PC-9 (cell line): ENCODE data around the gene CACNG5. TPM values are rescaled to one million over a fixed set of nuclear protein-coding genes. Genes with fewer than 3 reads are reported as not detected.

Source experiments
- BruUV-seq: library from RNA; stranded (reverse); fragments of 400-500 nt; replicated peaks from 2 replicates; lab custom pipeline; 2021; lab: Mats Ljungman, UMichigan
- CTCF ChIA-PET: fragments of 300-600 bp; sonication (Branson Sonifier 250); formaldehyde crosslinking; loops from one replicate; lab custom pipeline; 2022; ENCODE audit warnings: antibody characterized with exemption; lab: Charles Lee
- POLR2A ChIA-PET: fragments of 300-600 bp; sonication (Branson Sonifier 250); formaldehyde crosslinking; loops from one replicate; lab custom pipeline; 2022; ENCODE audit warnings: antibody characterized with exemption; ENCODE audit not compliant: unreplicated experiment; lab: Charles Lee
- DNase-seq, 2 experiments: peaks; one replicate each; pipeline versions ENCODE4 v3.0.0 to v3.0.0-alpha.2; 2015 to 2022; ENCODE audit warnings: mixed read lengths in 1 of 2
- H2AFZ ChIP-seq: fragments of 200-600 bp; sonication (generic); 2 replicates; pipeline ENCODE4 v1.8.1; 2017; ENCODE audit warnings: antibody characterized with exemption
- H3F3A ChIP-seq: fragments of 200-600 bp; sonication (generic); 2 replicates; pipeline ENCODE4 v1.8.1; 2017; ENCODE audit warnings: antibody characterized with exemption, mild to moderate bottlenecking, low read depth; ENCODE audit not compliant: insufficient read depth
- H3K27ac ChIP-seq: fragments of 200-600 bp; sonication (generic); 2 replicates; pipeline ENCODE4 v1.6.1; 2016; ENCODE audit warnings: mixed run types
- H3K27me3 ChIP-seq: fragments of 200-600 bp; sonication (generic); 2 replicates; pipeline ENCODE4 v1.6.1; 2016; ENCODE audit warnings: low read depth, mixed run types; ENCODE audit not compliant: insufficient read depth
- H3K36me3 ChIP-seq: fragments of 200-600 bp; sonication (generic); 2 replicates; pipeline ENCODE4 v1.6.1; 2016; ENCODE audit warnings: low read depth, mixed run types
- H3K4me1 ChIP-seq: fragments of 200-600 bp; sonication (generic); replicated peaks from 2 replicates; pipeline ENCODE4 v1.6.1; 2016; ENCODE audit warnings: mixed run types; ENCODE audit not compliant: insufficient read depth
- H3K4me2 ChIP-seq: fragments of 200-600 bp; sonication (generic); 2 replicates; pipeline ENCODE4 v1.6.1; 2017; ENCODE audit warnings: mixed run types
- H3K4me3 ChIP-seq: fragments of 200-600 bp; sonication (generic); 2 replicates; pipeline ENCODE4 v1.6.1; 2016; ENCODE audit warnings: mixed run types
- H3K79me2 ChIP-seq: fragments of 200-600 bp; sonication (generic); 2 replicates; pipeline ENCODE4 v1.6.1; 2017; ENCODE audit warnings: low read depth, mixed run types
- H3K9me2 ChIP-seq: fragments of 200-600 bp; sonication (generic); 2 replicates; pipeline ENCODE4 v1.8.1; 2017; ENCODE audit warnings: mild to moderate bottlenecking; ENCODE audit not compliant: insufficient read depth
- H3K9me3 ChIP-seq: fragments of 200-600 bp; sonication (generic); 2 replicates; pipeline ENCODE4 v1.8.1; 2016; ENCODE audit warnings: low read depth; ENCODE audit not compliant: insufficient read depth
- H4K20me1 ChIP-seq: fragments of 200-600 bp; sonication (generic); 2 replicates; pipeline ENCODE4 v1.8.1; 2017; ENCODE audit not compliant: insufficient read depth
- EZH2 ChIP-seq: fragments of 200-600 bp; sonication (generic); IDR thresholded peaks from 2 replicates; pipeline ENCODE4 v1.8.0; 2017; ENCODE audit warnings: antibody characterized with exemption, low read depth
- intact Hi-C: fragments of 100-400 bp; cut with micrococcal nuclease; formaldehyde crosslinking; loops from one replicate; pipeline ENCODE4 v1.10.0; 2022; ENCODE audit not compliant: unreplicated experiment
- total RNA-seq: library from RNA; stranded (reverse); gene quantifications from 2 replicates; pipeline ENCODE4 v1.2.3, GENCODE V29; 2021
- TF ChIP-seq, protein P1 (sequence below): fragments of 200-600 bp; sonication (generic); conservative IDR thresholded peaks from 2 replicates; pipeline ENCODE4 v1.6.1; 2017; ENCODE audit warnings: mixed run types, antibody characterized with exemption, mild to moderate bottlenecking, moderate library complexity

The CACNG5 gene
- total RNA-seq, 1 experiment from 2014 or later = not detected

GRCh38 chr17:66799849-66800537 lies 34.9 kb upstream of the CACNG5 start:
- H3F3A ChIP-seq = no peaks in the 10 kb centered on the region
- TF ChIP-seq EZH2 = no peak
- TF ChIP-seq, protein P1, sequence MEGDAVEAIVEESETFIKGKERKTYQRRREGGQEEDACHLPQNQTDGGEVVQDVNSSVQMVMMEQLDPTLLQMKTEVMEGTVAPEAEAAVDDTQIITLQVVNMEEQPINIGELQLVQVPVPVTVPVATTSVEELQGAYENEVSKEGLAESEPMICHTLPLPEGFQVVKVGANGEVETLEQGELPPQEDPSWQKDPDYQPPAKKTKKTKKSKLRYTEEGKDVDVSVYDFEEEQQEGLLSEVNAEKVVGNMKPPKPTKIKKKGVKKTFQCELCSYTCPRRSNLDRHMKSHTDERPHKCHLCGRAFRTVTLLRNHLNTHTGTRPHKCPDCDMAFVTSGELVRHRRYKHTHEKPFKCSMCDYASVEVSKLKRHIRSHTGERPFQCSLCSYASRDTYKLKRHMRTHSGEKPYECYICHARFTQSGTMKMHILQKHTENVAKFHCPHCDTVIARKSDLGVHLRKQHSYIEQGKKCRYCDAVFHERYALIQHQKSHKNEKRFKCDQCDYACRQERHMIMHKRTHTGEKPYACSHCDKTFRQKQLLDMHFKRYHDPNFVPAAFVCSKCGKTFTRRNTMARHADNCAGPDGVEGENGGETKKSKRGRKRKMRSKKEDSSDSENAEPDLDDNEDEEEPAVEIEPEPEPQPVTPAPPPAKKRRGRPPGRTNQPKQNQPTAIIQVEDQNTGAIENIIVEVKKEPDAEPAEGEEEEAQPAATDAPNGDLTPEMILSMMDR = no peak
- H3K9me3 ChIP-seq = no peaks in the 10 kb centered on the region
- H3K79me2 ChIP-seq = no peaks in the 10 kb centered on the region
- intact Hi-C loops = no loop called here
- no peaks in the 10 kb centered on the region for H4K20me1 ChIP-seq
- no peaks in the 10 kb centered on the region for H3K27me3 ChIP-seq
- H3K4me1 ChIP-seq = no peaks in the 10 kb centered on the region
- CTCF ChIA-PET = no interaction called here
- POLR2A ChIA-PET = no interaction called here
- no peak overlapping the region for H3K4me2 ChIP-seq
- no peak for DNase-seq
- no peak overlapping the region for H3K27ac ChIP-seq
- no TSS peak for BruUV-seq
- H3K36me3 ChIP-seq = no peaks in the 10 kb centered on the region
- H2AFZ ChIP-seq = no peak overlapping the region
- no peak overlapping the region for H3K4me3 ChIP-seq
- H3K9me2 ChIP-seq = no peaks in the 10 kb centered on the region

DNA sequence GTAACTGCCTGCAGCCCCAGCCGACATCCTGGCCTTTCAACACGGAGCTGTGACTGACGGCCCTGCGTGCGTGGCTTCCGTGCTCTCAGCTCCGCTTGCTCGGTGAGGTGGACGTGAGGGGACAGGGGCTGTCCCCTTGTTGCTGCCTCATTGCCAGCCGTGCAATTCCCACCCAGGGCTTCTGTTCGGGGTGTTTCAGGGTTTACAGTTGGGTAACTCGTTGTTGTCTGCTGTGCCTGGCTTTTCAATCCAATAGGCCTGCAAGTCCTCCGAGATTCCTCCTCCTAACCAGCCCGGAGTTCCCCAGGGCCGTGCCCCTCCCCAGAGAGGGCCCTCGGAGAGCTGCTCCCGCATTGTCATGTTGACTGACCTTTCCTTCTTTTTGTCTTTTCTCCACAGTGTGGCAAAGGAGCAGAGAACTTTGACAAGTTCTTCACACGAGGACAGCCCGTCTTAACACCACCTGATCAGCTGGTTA lies 31.4 kb upstream of the CACNG5 start:
- DNase-seq = no peak
- POLR2A ChIA-PET = no interaction called here
- CTCF ChIA-PET = no interaction called here
- H3K27ac ChIP-seq = no peak overlapping the region
- no peak overlapping the region for H3K4me3 ChIP-seq
- H3K27me3 ChIP-seq = no peaks in the 10 kb centered on the region
- BruUV-seq = no TSS peak
- no peaks in the 10 kb centered on the region for H3K79me2 ChIP-seq
- TF ChIP-seq, protein P1 = no peak
- no peak for TF ChIP-seq EZH2
- no peak overlapping the region for H2AFZ ChIP-seq
- intact Hi-C loops = no loop called here
- H3K36me3 ChIP-seq = no peaks in the 10 kb centered on the region
- H3F3A ChIP-seq = peaks cover 2% of the 10 kb centered on the region; the same call in 1 of the 2 replicates
- H4K20me1 ChIP-seq = no peaks in the 10 kb centered on the region
- H3K4me1 ChIP-seq = no peaks in the 10 kb centered on the region
- H3K4me2 ChIP-seq = no peak overlapping the region
- H3K9me3 ChIP-seq = no peaks in the 10 kb centered on the region
- no peaks in the 10 kb centered on the region for H3K9me2 ChIP-seq

- no TSS peak for BruUV-seq
- Histone ChIP-seq H3K27ac (no peak overlapping the region), H3K79me2 (no peaks in the 10 kb centered on the region), H3F3A (peaks cover 9% of the 10 kb centered on the region; the same call in 1 of the 2 replicates), H4K20me1 (no peaks in the 10 kb centered on the region), H3K4me1 (no peaks in the 10 kb centered on the region), H3K9me2 (no peaks in the 10 kb centered on the region), H3K4me2 (no peak overlapping the region), H3K36me3 (no peaks in the 10 kb centered on the region), H3K4me3 (no peak overlapping the region), H3K9me3 (no peaks in the 10 kb centered on the region), H3K27me3 (no peaks in the 10 kb centered on the region), H2AFZ (no peak overlapping the region)
- ChIA-PET CTCF (no interaction called here), POLR2A (no interaction called here)
- intact Hi-C loops = no loop called here
- TF ChIP-seq, protein P1 = no peak
- no peak for TF ChIP-seq EZH2
- DNase-seq = no peak
Observed at GRCh38 chr17:66805567-66805966, 29.4 kb upstream of the CACNG5 start.
